Measurements from ENCODE around the gene NOX3. TPM values are rescaled to one million over a fixed set of nuclear protein-coding genes. Genes with fewer than 3 reads are reported as not detected.

NOX3 gene
- total and polyA plus RNA-seq, 9 of the 15 experiments (the other 6 are each of a cell fraction or from before 2014, with no cell fraction given), result not detected

GRCh38 chr6:155461556-155461955 lies 5.9 kb upstream of the NOX3 start:
- no peaks in the 10 kb centered on the region for H3K9me3 ChIP-seq (replicated peaks; ENCODE audit: control insufficient read depth, insufficient read depth, low read depth, low read length)
- in situ Hi-C loops (cut with MboI) (no loop called here), intact Hi-C loops (cut with micrococcal nuclease) (no loop called here)
- H3K27ac ChIP-seq (ENCODE audit: extremely low read depth, low read depth, low read length), result no peak overlapping the region
- DNase-seq (ENCODE audit: extremely low read depth in 1 of 4, low spot score in 3 of 4) (no peak), FAIRE-seq (no peak), ATAC-seq (no peak)
- no peak overlapping the region for H3K9ac ChIP-seq (ENCODE audit: insufficient read depth in 1 of 2, low read depth in 2 of 2, low read length in 2 of 2)
- H4K20me1 ChIP-seq (replicated peaks; ENCODE audit: control insufficient read depth, insufficient read depth, low read length), result no peaks in the 10 kb centered on the region
- no peaks in the 10 kb centered on the region for H3K9me1 ChIP-seq (ENCODE audit: control insufficient read depth, insufficient read depth, low read length)
- no peak overlapping the region for H3K4me2 ChIP-seq (ENCODE audit: insufficient read depth, low read length)
- no peaks in the 10 kb centered on the region for H3K36me3 ChIP-seq (ENCODE audit: control insufficient read depth, insufficient read depth, low read length)
- TF ChIP-seq NR0B1 (IDR thresholded peaks at IDR 0.05; ENCODE audit: partially characterized antibody) (no peak), U2AF1 (optimal IDR thresholded peaks at IDR 0.05; ENCODE audit: low read depth, low read length) (no peak), PCBP2 (IDR thresholded peaks at IDR 0.05; ENCODE audit: low read depth, low read length, poor library complexity, severe bottlenecking) (no peak)
- BruUV-seq (replicated peaks), result no TSS peak
- H2AFZ ChIP-seq (ENCODE audit: low read depth, low read length), result no peak overlapping the region
- POLR2A ChIA-PET, result interaction anchor here (1.0 kb wide), 1 partner anchor 10 kb away, joined by 5 read pairs; no protein-coding TSS in a partner anchor
- H3K27me3 ChIP-seq (ENCODE audit: control insufficient read depth in 2 of 2, insufficient read depth in 2 of 2, low read length in 2 of 2), result no peaks in the 10 kb centered on the region
- H3K4me3 ChIP-seq, result no peak overlapping the region
- CTCF ChIA-PET (ENCODE audit: low intra/inter-chr PET ratio), result no interaction called here
- H3K4me1 ChIP-seq (replicated peaks in 1 of 2; ENCODE audit: control insufficient read depth in 2 of 2, insufficient read depth in 2 of 2, low read length in 2 of 2), result no peaks in the 10 kb centered on the region
- 0% methylated on average over 6 of the region's 6 CpGs for WGBS (ENCODE audit: insufficient coverage, low coverage, missing lambda C conversion rate)
- no peaks in the 10 kb centered on the region for H3K79me2 ChIP-seq (ENCODE audit: control insufficient read depth, insufficient read depth, low read length)

GRCh38 chr6:155454471-155454870 lies 1.2 kb downstream of the NOX3 start:
- Histone ChIP-seq H3K9ac (ENCODE audit: insufficient read depth in 1 of 2, low read depth in 2 of 2, low read length in 2 of 2) (no peak overlapping the region), H3K27me3 (ENCODE audit: control insufficient read depth in 2 of 2, insufficient read depth in 2 of 2, low read length in 2 of 2) (no peaks in the 10 kb centered on the region), H3K4me3 (no peak overlapping the region), H3K79me2 (ENCODE audit: control insufficient read depth, insufficient read depth, low read length) (no peaks in the 10 kb centered on the region), H3K4me2 (ENCODE audit: insufficient read depth, low read length) (no peak overlapping the region), H2AFZ (ENCODE audit: low read depth, low read length) (no peak overlapping the region), H3K27ac (ENCODE audit: extremely low read depth, low read depth, low read length) (no peak overlapping the region), H3K9me1 (ENCODE audit: control insufficient read depth, insufficient read depth, low read length) (no peaks in the 10 kb centered on the region), H3K4me1 (replicated peaks in 1 of 2; ENCODE audit: control insufficient read depth in 2 of 2, insufficient read depth in 2 of 2, low read length in 2 of 2) (no peaks in the 10 kb centered on the region), H4K20me1 (replicated peaks; ENCODE audit: control insufficient read depth, insufficient read depth, low read length) (no peaks in the 10 kb centered on the region), H3K36me3 (ENCODE audit: control insufficient read depth, insufficient read depth, low read length) (no peaks in the 10 kb centered on the region), H3K9me3 (replicated peaks; ENCODE audit: control insufficient read depth, insufficient read depth, low read depth, low read length) (no peaks in the 10 kb centered on the region)
- FAIRE-seq (no peak), DNase-seq (ENCODE audit: extremely low read depth in 1 of 4, low spot score in 3 of 4) (no peak), ATAC-seq (no peak)
- ChIA-PET POLR2A (no interaction called here), CTCF (ENCODE audit: low intra/inter-chr PET ratio) (no interaction called here)
- no TSS peak for BruUV-seq (replicated peaks)
- intact Hi-C loops (cut with micrococcal nuclease) (no loop called here), in situ Hi-C loops (cut with MboI) (no loop called here)
- 0% methylated on average over 4 of the region's 4 CpGs for WGBS (ENCODE audit: insufficient coverage, low coverage, missing lambda C conversion rate)
- TF ChIP-seq ZNF609 (CRISPR knock-in tag; IDR thresholded peaks at IDR 0.05; ENCODE audit: borderline replicate concordance), result no peak
- TF ChIP-seq RNF219 (CRISPR knock-in tag; IDR thresholded peaks at IDR 0.05), result no peak
- TF ChIP-seq ZNF511 (CRISPR knock-in tag; IDR thresholded peaks at IDR 0.05), result no peak

Measured in K562 (cell line).